ENCODE measurements around the gene GBA3. TPM values are rescaled to one million over a fixed set of nuclear protein-coding genes. Genes with fewer than 3 reads are reported as not detected.

Gene GBA3
- total RNA-seq, 1 donor from 2014 or later = 0.09 TPM

GRCh38 chr4:22803512-22803911 is 110.8 kb downstream of the GBA3 start:
- no peak overlapping the region for H3K4me3 Mint-ChIP-seq (ENCODE audit: low read depth)

GRCh38 chr4:22814906-22815305 is 122.2 kb downstream of the GBA3 start:
- no peak overlapping the region for H3K4me3 Mint-ChIP-seq (ENCODE audit: low read depth)
- intact Hi-C loops (cut with micrococcal nuclease) = no loop called here
- H3K9me3 Mint-ChIP-seq = no peaks in the 10 kb centered on the region
- no peak overlapping the region for H3K27ac Mint-ChIP-seq
- no peaks in the 10 kb centered on the region for H3K36me3 Mint-ChIP-seq (ENCODE audit: low read depth)
- no peaks in the 10 kb centered on the region for H3K27me3 Mint-ChIP-seq (ENCODE audit: low read depth)
- no peak for DNase-seq (ENCODE audit: low spot score)
- no peaks in the 10 kb centered on the region for H3K4me1 Mint-ChIP-seq (ENCODE audit: low read depth)

More at GRCh38 chr4:22803512-22803911, 110.8 kb downstream of the GBA3 start:
- DNase-seq (ENCODE audit: low spot score) = no peak
- Mint-ChIP-seq H3K36me3 (ENCODE audit: low read depth) (no peaks in the 10 kb centered on the region), H3K27me3 (ENCODE audit: low read depth) (peaks cover 2% of the 10 kb centered on the region), H3K9me3 (no peaks in the 10 kb centered on the region), H3K27ac (no peak overlapping the region), H3K4me1 (ENCODE audit: low read depth) (no peaks in the 10 kb centered on the region)
- intact Hi-C loops (cut with micrococcal nuclease) = no loop called here

- DNase-seq (ENCODE audit: low spot score) = no peak
- H3K9me3 Mint-ChIP-seq = no peaks in the 10 kb centered on the region
- H3K4me1 Mint-ChIP-seq (ENCODE audit: low read depth) = no peaks in the 10 kb centered on the region
- no peak overlapping the region for H3K4me3 Mint-ChIP-seq (ENCODE audit: low read depth)
- H3K36me3 Mint-ChIP-seq (ENCODE audit: low read depth) = no peaks in the 10 kb centered on the region
- intact Hi-C loops (cut with micrococcal nuclease) = no loop called here
- H3K27me3 Mint-ChIP-seq (ENCODE audit: low read depth) = no peaks in the 10 kb centered on the region
- no peak overlapping the region for H3K27ac Mint-ChIP-seq
Measured at GRCh38 chr4:22824091-22824490, 131.4 kb downstream of the GBA3 start.

- Mint-ChIP-seq H3K36me3 (ENCODE audit: low read depth) (no peaks in the 10 kb centered on the region), H3K4me1 (ENCODE audit: low read depth) (no peaks in the 10 kb centered on the region), H3K4me3 (ENCODE audit: low read depth) (no peak overlapping the region), H3K27me3 (ENCODE audit: low read depth) (no peaks in the 10 kb centered on the region), H3K27ac (no peak overlapping the region), H3K9me3 (no peaks in the 10 kb centered on the region)
- intact Hi-C loops (cut with micrococcal nuclease) = no loop called here
- no peak for DNase-seq (ENCODE audit: low spot score)
Measured at GRCh38 chr4:22842360-22843018, 149.8 kb downstream of the GBA3 start.

GRCh38 chr4:22848332-22848731 is 155.6 kb downstream of the GBA3 start:
- no peak overlapping the region for H3K4me3 Mint-ChIP-seq (ENCODE audit: low read depth)
- H3K27me3 Mint-ChIP-seq (ENCODE audit: low read depth) = peaks cover 6% of the 10 kb centered on the region
- no peaks in the 10 kb centered on the region for H3K4me1 Mint-ChIP-seq (ENCODE audit: low read depth)
- no peak for DNase-seq (ENCODE audit: low spot score)
- intact Hi-C loops (cut with micrococcal nuclease) = no loop called here
- no peaks in the 10 kb centered on the region for H3K9me3 Mint-ChIP-seq
- H3K27ac Mint-ChIP-seq = no peak overlapping the region
- H3K36me3 Mint-ChIP-seq (ENCODE audit: low read depth) = no peaks in the 10 kb centered on the region

DNA sequence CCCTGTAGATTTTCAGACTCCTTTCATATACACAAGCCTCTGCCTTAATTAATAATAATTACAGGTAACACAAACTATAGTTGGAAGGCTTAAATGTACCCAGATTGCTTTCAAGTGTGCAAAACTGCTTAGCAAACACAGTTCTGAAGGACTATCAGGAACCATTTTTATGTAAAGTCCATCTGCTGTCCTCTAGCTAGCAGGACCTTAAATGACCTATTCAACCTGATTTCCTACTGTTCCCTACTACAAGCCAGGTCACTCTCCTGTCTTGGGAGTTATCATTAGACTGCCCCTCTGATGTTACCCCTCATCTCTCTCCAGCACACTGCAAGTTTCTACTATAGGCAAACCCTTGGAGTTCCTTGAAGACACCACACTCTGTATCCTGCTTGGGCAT is 157.3 kb downstream of the GBA3 start:
- H3K36me3 Mint-ChIP-seq (ENCODE audit: low read depth) = no peaks in the 10 kb centered on the region
- H3K4me3 Mint-ChIP-seq (ENCODE audit: low read depth) = no peak overlapping the region
- H3K27ac Mint-ChIP-seq = no peak overlapping the region
- H3K27me3 Mint-ChIP-seq (ENCODE audit: low read depth) = peaks cover 6% of the 10 kb centered on the region
- intact Hi-C loops (cut with micrococcal nuclease) = no loop called here
- H3K4me1 Mint-ChIP-seq (ENCODE audit: low read depth) = no peaks in the 10 kb centered on the region
- no peaks in the 10 kb centered on the region for H3K9me3 Mint-ChIP-seq
- DNase-seq (ENCODE audit: low spot score) = no peak

GRCh38 chr4:22850630-22851029 is 157.9 kb downstream of the GBA3 start:
- H3K4me1 Mint-ChIP-seq (ENCODE audit: low read depth) = no peaks in the 10 kb centered on the region
- no peaks in the 10 kb centered on the region for H3K36me3 Mint-ChIP-seq (ENCODE audit: low read depth)
- H3K27ac Mint-ChIP-seq = no peak overlapping the region
- DNase-seq (ENCODE audit: low spot score) = no peak
- no peaks in the 10 kb centered on the region for H3K9me3 Mint-ChIP-seq
- H3K4me3 Mint-ChIP-seq (ENCODE audit: low read depth) = no peak overlapping the region
- H3K27me3 Mint-ChIP-seq (ENCODE audit: low read depth) = peaks cover 6% of the 10 kb centered on the region
- intact Hi-C loops (cut with micrococcal nuclease) = no loop called here

DNA sequence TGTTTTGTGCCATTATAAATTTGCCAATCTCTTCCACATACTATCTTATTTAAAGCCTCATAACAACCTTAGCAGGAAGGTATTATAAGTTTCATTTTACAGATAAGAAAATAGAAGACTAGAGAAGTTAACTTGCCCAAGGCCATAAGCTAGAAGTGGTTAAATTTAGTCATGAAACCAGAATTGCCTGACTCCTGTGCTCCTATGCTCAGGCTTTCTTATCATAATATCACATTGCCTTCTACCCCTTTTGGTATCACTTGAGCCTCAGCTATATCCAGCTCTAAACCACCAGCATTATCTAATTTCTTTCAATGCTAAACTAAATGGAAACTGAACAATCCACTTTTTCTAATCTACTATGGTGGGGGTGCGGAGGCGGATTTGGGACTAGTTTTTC is 164.7 kb downstream of the GBA3 start:
- Mint-ChIP-seq H3K4me1 (ENCODE audit: low read depth) (no peaks in the 10 kb centered on the region), H3K36me3 (ENCODE audit: low read depth) (no peaks in the 10 kb centered on the region), H3K27me3 (ENCODE audit: low read depth) (peaks cover 9% of the 10 kb centered on the region), H3K27ac (no peak overlapping the region), H3K4me3 (ENCODE audit: low read depth) (no peak overlapping the region), H3K9me3 (no peaks in the 10 kb centered on the region)
- intact Hi-C loops (cut with micrococcal nuclease) = no loop called here
- DNase-seq (ENCODE audit: low spot score) = no peak

DNA sequence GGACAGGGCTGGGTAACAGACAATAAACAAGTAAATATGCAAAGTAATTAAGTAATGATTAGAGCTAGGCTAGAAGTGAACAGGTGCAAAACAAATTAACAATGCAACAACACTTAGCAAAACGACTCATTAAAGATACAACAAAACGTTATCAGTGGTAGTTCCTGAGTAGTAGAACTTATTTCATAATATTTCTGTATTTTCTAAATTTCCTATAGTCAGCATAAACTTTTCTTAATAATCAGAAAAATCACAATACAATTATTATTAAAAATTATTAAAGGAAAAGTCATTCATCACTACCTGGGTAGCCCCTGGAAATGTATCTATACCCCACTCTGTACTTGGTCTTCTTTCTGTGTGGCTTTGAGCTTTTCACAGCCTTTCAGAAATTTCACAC is 166.6 kb downstream of the GBA3 start:
- Mint-ChIP-seq H3K36me3 (ENCODE audit: low read depth) (no peaks in the 10 kb centered on the region), H3K9me3 (no peaks in the 10 kb centered on the region), H3K27ac (no peak overlapping the region), H3K4me1 (ENCODE audit: low read depth) (no peaks in the 10 kb centered on the region), H3K4me3 (ENCODE audit: low read depth) (no peak overlapping the region), H3K27me3 (ENCODE audit: low read depth) (peaks cover 3% of the 10 kb centered on the region)
- intact Hi-C loops (cut with micrococcal nuclease) = no loop called here
- no peak for DNase-seq (ENCODE audit: low spot score)

Other genes starting within 250 kb of the GBA3 start
- 41.0 and 41.4 TPM in 2 replicates for gene ADGRA3, start 176.9 kb upstream of the GBA3 start, total RNA-seq

Measured in activated T-helper 2 cell treated with anti-CD3 and anti-CD28 coated beads, Interferon-gamma antibody, Interleukin-2, Interleukin-4, amounts not matched to agents 10 μg/mL and 5 μg/mL and 100 μg/mL, durations not matched to agents 14 hours and 24 hours and 36 hours (primary cell).